ENCODE measurements around the gene GPS1.

GPS1 gene

DNA sequence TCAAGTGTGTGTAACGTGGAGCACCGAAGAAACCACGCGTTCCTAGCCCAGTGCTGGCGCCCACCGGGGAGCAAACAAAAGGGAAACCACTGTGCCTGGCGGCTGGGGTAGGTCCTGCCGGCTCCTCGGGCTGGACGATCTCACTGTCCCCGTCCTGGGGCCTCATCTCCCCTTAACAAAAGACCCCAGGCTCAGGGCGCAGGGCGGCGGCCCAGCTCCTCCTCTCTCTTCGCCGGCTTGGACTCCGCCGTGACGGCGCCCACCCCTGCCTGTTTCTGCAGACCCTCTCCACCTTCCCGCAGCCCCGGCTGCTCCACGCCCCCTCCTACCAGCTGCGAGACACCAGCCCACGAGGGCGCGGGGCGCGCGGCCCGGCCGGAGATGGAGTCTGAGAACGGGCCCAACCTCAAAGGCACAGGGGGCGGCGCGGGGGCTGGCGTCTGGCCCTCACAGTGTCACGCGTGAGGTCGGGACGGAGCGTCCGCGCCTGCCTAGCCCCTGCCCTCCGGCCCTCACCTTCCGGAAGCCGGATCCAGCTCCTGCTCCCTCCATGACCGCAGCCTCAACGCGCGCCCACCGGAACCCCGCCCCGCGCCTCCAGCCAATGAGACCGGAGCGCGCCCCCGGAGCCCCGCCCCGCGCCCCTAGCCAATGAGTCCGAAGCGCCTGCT, 29.3 kb upstream of the GPS1 start, which contains the start of gene CENPX:
TSS of gene CENPX (minus strand) at position 569 of the 671 bp plus-strand sequence. CDS start at position 552, 17 bp downstream.
- Histone ChIP-seq H3K27me3 (ENCODE audit: control insufficient read depth in 1 of 2, insufficient read depth in 2 of 2, low read length in 2 of 2) (no peaks in the 10 kb centered on the region), H3K36me3 (ENCODE audit: insufficient read depth, low read length) (no peaks in the 10 kb centered on the region), H3K9ac (ENCODE audit: low read length) (peak within 1 kb of the TSS; percentile 24), H3K4me1 (ENCODE audit: insufficient read depth, low read length) (peaks cover 24% of the 10 kb centered on the region), H3K4me3 (ENCODE audit: low read depth in 1 of 2, low read length in 2 of 2) (peak within 1 kb of the TSS; percentile 75 to 86), H3K9me3 (ENCODE audit: low read length) (no peaks in the 10 kb centered on the region), H3K27ac (ENCODE audit: low read depth, low read length) (peak within 1 kb of the TSS; percentile 49)

DNA sequence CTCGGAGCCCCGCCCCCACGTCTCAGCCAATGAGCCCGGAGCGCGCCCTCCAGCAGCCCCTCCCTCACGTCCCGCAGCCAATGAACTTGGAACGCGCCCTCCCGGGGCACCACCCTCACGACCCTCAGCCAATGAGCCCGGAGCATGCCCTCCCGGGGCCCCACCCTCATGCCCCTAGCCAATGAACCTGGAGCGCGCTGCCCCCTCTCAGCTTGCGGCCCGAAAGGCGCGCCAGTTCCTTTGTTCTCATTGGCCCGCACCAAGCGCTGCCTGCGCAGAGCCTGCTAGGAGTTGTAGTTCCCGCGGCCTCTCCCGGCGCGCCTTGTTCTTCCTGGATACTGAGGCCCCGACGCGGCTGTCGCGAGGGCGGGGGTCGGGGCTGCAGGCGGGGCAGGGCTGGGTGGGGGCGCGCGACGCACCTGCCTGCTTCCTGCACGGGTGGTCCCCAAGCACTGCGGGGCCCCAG, 28.7 kb upstream of the GPS1 start, which contains the start of gene LRRC45:
TSS of gene LRRC45 (plus strand) at position 325 of the 466 bp plus-strand sequence. CDS start 339 bp downstream, outside the sequence.
- Histone ChIP-seq H3K36me3 (ENCODE audit: insufficient read depth, low read length) (no peaks in the 10 kb centered on the region), H3K27me3 (ENCODE audit: control insufficient read depth in 1 of 2, insufficient read depth in 2 of 2, low read length in 2 of 2) (no peaks in the 10 kb centered on the region), H3K27ac (ENCODE audit: low read depth, low read length) (peak within 1 kb of the TSS; percentile 49)

DNA sequence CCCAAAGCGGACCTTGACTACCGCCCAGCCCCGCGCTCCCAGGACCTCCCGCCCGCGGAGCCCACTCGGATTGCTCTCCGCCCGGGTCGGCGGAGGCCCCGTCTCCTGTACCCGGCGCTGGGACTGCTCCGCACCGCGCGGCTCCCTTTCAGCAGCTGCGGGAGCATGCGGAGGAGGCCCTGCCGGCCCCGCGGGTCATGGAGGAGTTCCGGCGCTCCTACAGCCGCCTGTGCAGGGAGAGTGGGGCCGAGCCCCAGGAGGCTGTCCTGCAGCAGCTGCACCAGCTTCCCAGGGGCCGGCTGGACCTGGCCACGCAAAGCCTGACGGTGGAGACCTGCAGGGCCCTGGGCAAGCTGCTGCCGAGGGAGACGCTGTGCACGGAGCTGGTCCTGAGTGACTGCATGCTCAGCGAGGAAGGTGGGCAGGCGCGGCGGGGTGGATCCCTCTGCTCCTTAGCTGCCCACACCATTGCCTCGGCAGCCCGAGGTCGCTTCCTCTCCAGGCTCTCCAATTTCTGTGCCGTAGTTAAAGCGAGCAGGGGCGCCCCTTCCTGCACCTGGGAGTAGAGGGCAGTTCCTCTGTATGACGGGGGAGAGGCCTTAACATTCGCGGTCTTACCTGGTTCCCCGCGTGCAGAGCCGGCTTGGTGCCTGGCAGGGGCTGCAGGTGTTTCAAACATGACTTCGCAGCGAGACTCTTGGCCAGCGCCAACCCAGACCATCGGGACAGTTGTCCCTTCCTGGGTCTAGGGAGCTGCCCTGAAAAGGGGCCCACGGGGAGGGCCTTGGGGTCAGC, 28.1 kb upstream of the GPS1 start:
- Histone ChIP-seq H3K27me3 (ENCODE audit: control insufficient read depth in 1 of 2, insufficient read depth in 2 of 2, low read length in 2 of 2) (no peaks in the 10 kb centered on the region), H3K27ac (ENCODE audit: low read depth, low read length) (no peak overlapping the region), H3K9ac (ENCODE audit: low read length) (no peak overlapping the region), H3K36me3 (ENCODE audit: insufficient read depth, low read length) (no peaks in the 10 kb centered on the region), H3K9me3 (ENCODE audit: low read length) (no peaks in the 10 kb centered on the region), H3K4me3 (ENCODE audit: low read depth in 1 of 2, low read length in 2 of 2) (peak overlapping the region; percentile 63 to 66), H3K4me1 (ENCODE audit: insufficient read depth, low read length) (peaks cover 24% of the 10 kb centered on the region)

More for the DNA sequence above, 28.7 kb upstream of the GPS1 start, which contains the start of gene LRRC45:
- H3K4me1 ChIP-seq (ENCODE audit: insufficient read depth, low read length), result peaks cover 24% of the 10 kb centered on the region
- H3K4me3 ChIP-seq (ENCODE audit: low read depth in 1 of 2, low read length in 2 of 2), result peak within 1 kb of the TSS; percentile 75 to 86
- peak within 1 kb of the TSS; percentile 24 for H3K9ac ChIP-seq (ENCODE audit: low read length)
- H3K9me3 ChIP-seq (ENCODE audit: low read length), result no peaks in the 10 kb centered on the region

DNA sequence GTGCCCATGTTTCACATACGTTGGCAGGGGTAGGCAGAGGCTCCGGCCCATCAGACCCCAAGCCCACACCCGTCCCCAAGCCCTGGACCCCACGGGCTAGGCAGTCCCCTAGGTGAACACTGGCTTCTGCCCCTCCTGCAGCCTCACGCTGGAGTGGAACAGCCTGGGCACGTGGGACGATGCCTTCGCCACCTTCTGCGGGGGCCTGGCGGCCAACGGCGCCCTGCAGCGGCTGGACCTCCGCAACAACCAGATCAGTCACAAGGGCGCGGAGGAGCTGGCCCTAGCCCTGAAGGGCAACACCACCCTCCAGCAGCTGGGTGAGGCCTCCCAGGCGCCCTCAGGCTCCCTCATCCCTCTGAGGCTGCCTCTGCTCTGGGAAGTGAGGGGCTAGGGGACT, 26.8 kb upstream of the GPS1 start:
- Histone ChIP-seq H3K36me3 (ENCODE audit: insufficient read depth, low read length) (no peaks in the 10 kb centered on the region), H3K27me3 (ENCODE audit: control insufficient read depth in 1 of 2, insufficient read depth in 2 of 2, low read length in 2 of 2) (no peaks in the 10 kb centered on the region), H3K9ac (ENCODE audit: low read length) (no peak overlapping the region), H3K27ac (ENCODE audit: low read depth, low read length) (no peak overlapping the region), H3K4me3 (ENCODE audit: low read depth in 1 of 2, low read length in 2 of 2) (no peak overlapping the region), H3K9me3 (ENCODE audit: low read length) (no peaks in the 10 kb centered on the region), H3K4me1 (ENCODE audit: insufficient read depth, low read length) (peaks cover 25% of the 10 kb centered on the region)

DNA sequence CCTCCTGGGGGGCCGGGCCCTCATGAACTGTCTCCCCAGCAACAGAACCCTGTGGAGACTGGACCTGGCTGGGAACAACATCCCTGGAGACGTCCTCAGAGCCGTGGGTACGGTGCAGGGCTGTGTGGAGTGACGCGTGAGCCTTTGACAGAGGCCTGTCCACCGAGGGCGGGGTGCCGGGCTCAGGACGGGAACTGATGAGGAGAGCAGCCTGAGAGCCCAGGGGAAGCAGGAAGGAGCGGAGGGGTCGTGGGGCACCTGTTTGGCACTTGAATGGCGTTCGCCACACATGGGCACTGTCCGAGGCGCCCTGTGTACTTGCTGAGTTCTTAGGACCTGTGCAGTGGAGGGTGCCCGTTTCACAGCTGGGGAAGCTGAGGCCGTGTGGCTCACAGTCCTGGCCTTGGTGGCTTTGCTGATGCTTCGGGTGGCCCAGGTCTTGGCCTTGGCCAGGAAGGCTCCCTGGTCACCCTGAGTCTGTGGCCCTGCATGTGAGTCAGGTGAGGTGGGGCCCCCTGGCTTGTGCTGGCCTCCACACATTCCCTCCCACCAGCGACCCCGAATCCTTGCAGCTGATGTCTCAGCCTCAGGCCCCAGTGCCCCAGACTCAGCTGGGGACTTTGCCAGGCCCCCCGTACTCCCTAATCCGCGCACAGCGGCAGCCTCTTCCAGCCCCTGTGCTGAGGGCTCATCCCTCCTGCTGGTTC, 26.1 kb upstream of the GPS1 start:
- no peak overlapping the region for H3K4me3 ChIP-seq (ENCODE audit: low read depth in 1 of 2, low read length in 2 of 2)
- H3K27ac ChIP-seq (ENCODE audit: low read depth, low read length), result no peak overlapping the region
- H3K9ac ChIP-seq (ENCODE audit: low read length), result no peak overlapping the region
- no peaks in the 10 kb centered on the region for H3K9me3 ChIP-seq (ENCODE audit: low read length)
- no peaks in the 10 kb centered on the region for H3K27me3 ChIP-seq (ENCODE audit: control insufficient read depth in 1 of 2, insufficient read depth in 2 of 2, low read length in 2 of 2)
- H3K4me1 ChIP-seq (ENCODE audit: insufficient read depth, low read length), result peaks cover 30% of the 10 kb centered on the region
- H3K36me3 ChIP-seq (ENCODE audit: insufficient read depth, low read length), result no peaks in the 10 kb centered on the region

DNA sequence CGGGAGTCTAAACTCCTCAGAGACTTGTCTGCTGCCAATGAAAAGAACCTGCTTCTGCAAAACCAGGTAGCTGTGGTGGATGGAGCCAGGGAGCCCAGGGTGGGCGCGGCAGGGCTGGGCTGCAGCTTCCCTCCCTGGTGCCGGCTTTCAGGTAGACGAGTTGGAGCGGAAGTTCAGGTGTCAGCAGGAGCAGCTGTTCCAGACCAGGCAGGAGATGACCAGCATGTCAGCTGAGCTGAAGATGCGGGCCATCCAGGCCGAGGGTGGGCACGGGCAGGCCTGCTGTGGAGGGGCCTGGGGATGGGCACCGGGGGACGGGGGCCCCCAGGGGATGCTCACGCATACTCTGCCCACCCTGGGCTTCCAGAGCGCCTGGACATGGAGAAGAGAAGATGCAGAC, 23.5 kb upstream of the GPS1 start:
- Histone ChIP-seq H3K9me3 (ENCODE audit: low read length) (no peaks in the 10 kb centered on the region), H3K4me3 (ENCODE audit: low read depth in 1 of 2, low read length in 2 of 2) (no peak overlapping the region), H3K36me3 (ENCODE audit: insufficient read depth, low read length) (no peaks in the 10 kb centered on the region), H3K9ac (ENCODE audit: low read length) (no peak overlapping the region), H3K27ac (ENCODE audit: low read depth, low read length) (no peak overlapping the region), H3K27me3 (ENCODE audit: control insufficient read depth in 1 of 2, insufficient read depth in 2 of 2, low read length in 2 of 2) (peaks cover 13 to 20% of the 10 kb centered on the region in 2 donors), H3K4me1 (ENCODE audit: insufficient read depth, low read length) (peaks cover 14% of the 10 kb centered on the region)

DNA sequence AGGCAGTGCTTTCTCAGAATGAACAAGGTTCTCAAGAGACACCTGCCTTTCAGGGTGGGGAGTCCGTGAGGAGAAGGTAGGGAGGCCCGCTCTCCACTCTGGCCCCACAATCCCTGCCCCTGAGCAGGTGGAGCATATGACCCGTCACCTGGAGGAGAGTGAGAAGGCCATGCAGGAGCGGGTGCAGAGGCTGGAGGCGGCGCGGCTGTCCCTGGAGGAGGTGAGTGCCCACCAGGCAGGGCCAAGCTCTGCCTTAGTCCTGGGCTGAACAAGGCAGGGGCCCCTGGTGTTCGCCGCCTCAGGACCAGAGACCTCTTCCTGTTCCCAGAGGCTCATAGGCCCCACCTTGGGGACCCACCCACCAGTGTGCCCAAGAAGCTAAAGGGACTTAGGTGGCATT, 22.7 kb upstream of the GPS1 start:
- Histone ChIP-seq H3K27me3 (ENCODE audit: control insufficient read depth in 1 of 2, insufficient read depth in 2 of 2, low read length in 2 of 2) (peaks cover 13 to 25% of the 10 kb centered on the region in 2 donors), H3K36me3 (ENCODE audit: insufficient read depth, low read length) (no peaks in the 10 kb centered on the region), H3K4me3 (ENCODE audit: low read depth in 1 of 2, low read length in 2 of 2) (no peak overlapping the region), H3K9me3 (ENCODE audit: low read length) (no peaks in the 10 kb centered on the region), H3K4me1 (ENCODE audit: insufficient read depth, low read length) (peaks cover 10% of the 10 kb centered on the region), H3K27ac (ENCODE audit: low read depth, low read length) (no peak overlapping the region), H3K9ac (ENCODE audit: low read length) (no peak overlapping the region)

DNA sequence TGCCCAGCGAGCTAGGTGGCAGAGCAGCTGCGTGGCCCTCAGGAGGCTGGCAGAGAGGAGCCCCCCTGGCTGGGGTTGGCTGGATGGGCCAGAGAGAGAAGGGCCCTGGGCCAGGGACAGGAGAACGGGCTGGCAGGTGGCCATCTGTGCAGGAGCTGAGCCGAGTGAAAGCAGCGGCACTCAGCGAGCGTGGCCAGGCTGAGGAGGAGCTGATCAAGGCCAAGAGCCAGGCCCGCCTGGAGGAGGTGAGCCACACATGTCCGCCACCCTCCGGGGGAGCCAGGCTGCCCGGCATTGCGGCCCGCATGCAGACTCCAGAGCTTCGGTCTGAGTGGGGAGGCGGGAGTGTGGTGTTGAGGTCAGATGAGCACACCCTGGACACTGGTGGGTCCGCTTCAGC, 22.3 kb upstream of the GPS1 start:
- peaks cover 13 to 25% of the 10 kb centered on the region in 2 donors for H3K27me3 ChIP-seq (ENCODE audit: control insufficient read depth in 1 of 2, insufficient read depth in 2 of 2, low read length in 2 of 2)
- H3K36me3 ChIP-seq (ENCODE audit: insufficient read depth, low read length), result no peaks in the 10 kb centered on the region
- H3K4me1 ChIP-seq (ENCODE audit: insufficient read depth, low read length), result peaks cover 5% of the 10 kb centered on the region
- no peak overlapping the region for H3K9ac ChIP-seq (ENCODE audit: low read length)
- no peaks in the 10 kb centered on the region for H3K9me3 ChIP-seq (ENCODE audit: low read length)
- H3K4me3 ChIP-seq (ENCODE audit: low read depth in 1 of 2, low read length in 2 of 2), result no peak overlapping the region
- H3K27ac ChIP-seq (ENCODE audit: low read depth, low read length), result no peak overlapping the region

DNA sequence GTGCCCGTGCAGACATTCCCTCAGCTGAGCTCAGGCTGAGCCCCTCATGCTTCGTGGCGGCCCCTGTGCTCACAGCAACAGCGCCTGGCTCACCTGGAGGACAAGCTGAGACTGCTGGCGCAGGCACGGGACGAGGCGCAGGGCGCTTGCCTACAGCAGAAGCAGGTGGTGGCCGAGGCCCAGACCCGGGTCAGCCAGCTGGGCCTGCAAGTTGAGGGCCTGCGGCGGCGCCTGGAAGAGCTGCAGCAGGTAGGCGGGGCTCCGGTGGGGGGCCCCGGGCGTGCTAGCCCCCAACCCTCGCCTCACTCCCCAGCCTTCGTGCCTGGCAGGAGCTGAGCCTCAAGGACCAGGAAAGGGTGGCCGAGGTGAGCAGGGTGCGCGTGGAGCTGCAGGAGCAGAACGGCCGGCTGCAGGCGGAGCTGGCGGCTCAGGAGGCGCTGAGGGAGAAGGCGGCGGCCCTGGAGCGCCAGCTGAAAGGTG, 21.7 kb upstream of the GPS1 start:
- no peaks in the 10 kb centered on the region for H3K36me3 ChIP-seq (ENCODE audit: insufficient read depth, low read length)
- H3K4me1 ChIP-seq (ENCODE audit: insufficient read depth, low read length), result peaks cover 5% of the 10 kb centered on the region
- H3K9me3 ChIP-seq (ENCODE audit: low read length), result no peaks in the 10 kb centered on the region
- H3K27me3 ChIP-seq (ENCODE audit: control insufficient read depth in 1 of 2, insufficient read depth in 2 of 2, low read length in 2 of 2), result peaks cover 13 to 25% of the 10 kb centered on the region in 2 donors
- H3K4me3 ChIP-seq (ENCODE audit: low read depth in 1 of 2, low read length in 2 of 2), result no peak overlapping the region
- no peak overlapping the region for H3K9ac ChIP-seq (ENCODE audit: low read length)
- no peak overlapping the region for H3K27ac ChIP-seq (ENCODE audit: low read depth, low read length)

DNA sequence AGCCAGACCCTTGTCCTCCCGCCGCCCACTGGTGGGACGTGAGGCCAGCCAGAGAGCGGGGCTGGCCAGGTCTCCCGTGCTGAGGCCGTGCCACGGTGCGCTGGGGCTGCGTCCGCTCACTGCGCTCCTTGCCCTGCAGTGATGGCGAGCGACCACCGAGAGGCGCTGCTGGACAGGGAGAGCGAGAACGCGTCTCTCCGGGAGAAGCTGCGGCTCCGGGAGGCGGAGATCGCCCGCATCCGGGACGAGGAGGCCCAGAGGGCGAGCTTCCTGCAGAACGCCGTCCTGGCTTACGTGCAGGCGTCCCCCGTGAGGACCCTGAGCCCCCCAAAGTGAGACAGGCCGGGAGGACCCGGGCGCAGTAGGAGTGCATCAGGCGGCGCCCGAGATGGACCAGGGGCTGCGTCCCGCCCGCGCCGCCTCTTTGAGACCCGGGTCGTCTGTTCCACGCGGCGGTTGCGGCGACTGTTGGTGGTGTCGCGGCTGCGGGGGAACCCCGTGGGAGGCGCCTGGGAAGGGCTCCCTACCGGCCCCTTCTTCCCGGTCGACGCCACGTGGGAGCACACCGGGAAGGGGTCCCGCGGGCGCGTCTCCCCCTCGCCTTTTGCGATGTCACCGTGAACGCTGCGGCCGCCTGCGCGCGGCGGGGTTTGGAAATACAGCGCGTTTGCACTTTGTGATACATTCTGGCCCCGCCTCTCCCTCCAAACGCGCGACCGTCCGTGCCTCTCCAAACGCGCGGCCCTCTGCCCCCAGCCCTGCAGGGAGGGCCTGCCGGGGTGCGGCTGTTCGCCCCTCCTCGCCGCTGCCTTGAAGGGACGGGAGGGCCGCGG, 21.0 kb upstream of the GPS1 start:
- H3K27ac ChIP-seq (ENCODE audit: low read depth, low read length), result no peak overlapping the region

More for the DNA sequence above, 21.0 kb upstream of the GPS1 start:
- peak overlapping the region; percentile 27 to 32 for H3K4me3 ChIP-seq (ENCODE audit: low read depth in 1 of 2, low read length in 2 of 2)
- no peaks in the 10 kb centered on the region for H3K36me3 ChIP-seq (ENCODE audit: insufficient read depth, low read length)
- H3K4me1 ChIP-seq (ENCODE audit: insufficient read depth, low read length), result peaks cover 6% of the 10 kb centered on the region
- H3K27me3 ChIP-seq (ENCODE audit: control insufficient read depth in 1 of 2, insufficient read depth in 2 of 2, low read length in 2 of 2), result peaks cover 13 to 25% of the 10 kb centered on the region in 2 donors
- no peak overlapping the region for H3K9ac ChIP-seq (ENCODE audit: low read length)
- no peaks in the 10 kb centered on the region for H3K9me3 ChIP-seq (ENCODE audit: low read length)
